T-helper 1 cell treated with Interleukin-12 subunit alpha and Interleukin-12 subunit beta and Interleukin-4 antibody, amounts not matched to agents 30 ng/mL and 1 ng/mL, for 36 hours (primary cell): Measurements from ENCODE around the gene FGD2. TPM values are rescaled to one million over a fixed set of nuclear protein-coding genes. Genes with fewer than 3 reads are reported as not detected.
"Not testable (repeated sequence)": the region's sequence is repeated elsewhere in the genome, so short reads cannot be mapped to it uniquely, and the experiment has no call there.

Experiments
- intact Hi-C: fragments of 100-400 bp; cut with micrococcal nuclease; formaldehyde crosslinking; loops from one replicate; pipeline ENCODE4 v1.15.1; 2024
- total RNA-seq: library from RNA; stranded (reverse); gene quantifications from 2 replicates; pipeline ENCODE4 v1.2.3, GENCODE V29; 2022

Gene FGD2
- total RNA-seq, 1 donor from 2014 or later = 5.6 TPM

DNA sequence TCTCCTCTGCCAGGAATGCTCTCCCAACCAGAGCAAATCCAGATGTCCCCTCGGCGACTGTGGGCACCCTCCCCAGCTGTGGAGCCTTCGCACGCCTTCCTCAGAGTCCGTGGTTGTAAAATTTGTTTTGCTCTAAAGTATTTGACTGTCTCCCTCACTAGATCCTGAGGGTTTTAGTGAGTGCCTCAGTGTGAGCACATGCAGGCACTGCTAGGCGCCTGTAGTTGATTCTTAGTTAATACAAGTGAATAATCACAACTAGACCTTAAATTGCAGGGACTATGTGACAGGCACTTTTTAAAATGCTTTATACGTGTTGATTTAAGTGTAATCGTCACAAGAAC lies 18.8 kb upstream of the FGD2 start:
- intact Hi-C loops = loop anchor here (1.0 to 10.0 kb wide), 9 partner anchors 32 to 1062 kb away; partner anchors contain the start of genes C6orf89, CMTR1, SRPK1 and STK38

DNA sequence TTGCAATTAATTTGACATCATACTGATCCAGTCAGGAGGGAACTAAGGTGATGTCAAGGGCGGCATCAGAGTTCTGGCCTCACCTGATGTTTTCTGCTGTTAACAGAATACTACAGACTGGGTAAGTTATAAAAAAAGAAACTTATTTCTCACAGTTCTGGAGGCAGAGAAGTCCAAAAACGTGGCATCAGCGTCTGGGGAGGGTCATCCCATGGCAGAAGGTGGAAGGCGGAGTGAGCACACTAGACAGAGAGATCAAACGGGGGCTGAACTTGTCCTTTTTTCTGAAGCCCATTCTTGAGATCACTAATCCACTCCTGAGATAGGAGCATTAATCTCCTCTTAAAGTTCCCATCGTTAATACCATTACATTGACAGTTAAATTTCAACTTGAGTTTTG lies 16.2 kb upstream of the FGD2 start:
- intact Hi-C loops = loop anchor here (5.0 to 10.0 kb wide), 4 partner anchors 304 to 1064 kb away; partner anchors contain the start of genes CMTR1, SRPK1 and STK38

DNA sequence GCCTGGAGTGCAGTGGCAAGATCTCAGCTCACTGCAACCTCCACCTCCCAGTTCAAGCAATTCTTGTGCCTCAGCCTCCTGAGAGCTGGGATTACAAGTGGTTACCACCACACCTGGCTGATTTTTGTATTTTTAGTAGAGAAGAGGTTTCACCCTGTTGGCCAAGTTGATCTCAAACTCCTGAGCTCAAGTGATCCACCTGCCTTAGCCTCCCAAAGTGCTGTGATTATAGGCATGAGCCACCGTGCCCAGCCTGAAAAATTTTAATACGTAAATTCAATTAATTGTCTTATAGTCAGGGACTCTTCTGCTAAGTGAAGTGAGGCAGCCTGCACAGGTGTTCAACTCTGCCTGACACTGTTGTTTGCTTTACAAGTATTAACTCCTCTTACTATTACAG lies 15.1 kb upstream of the FGD2 start:
- intact Hi-C loops = not testable (repeated sequence)

GRCh38 chr6:36997811-36998722 lies 7.4 kb upstream of the FGD2 start:
- intact Hi-C loops = no loop called here

GRCh38 chr6:36998723-36999038 lies 6.8 kb upstream of the FGD2 start:
- intact Hi-C loops = no loop called here

- intact Hi-C loops = no loop called here
Measured at GRCh38 chr6:36999061-36999750, 6.2 kb upstream of the FGD2 start.

DNA sequence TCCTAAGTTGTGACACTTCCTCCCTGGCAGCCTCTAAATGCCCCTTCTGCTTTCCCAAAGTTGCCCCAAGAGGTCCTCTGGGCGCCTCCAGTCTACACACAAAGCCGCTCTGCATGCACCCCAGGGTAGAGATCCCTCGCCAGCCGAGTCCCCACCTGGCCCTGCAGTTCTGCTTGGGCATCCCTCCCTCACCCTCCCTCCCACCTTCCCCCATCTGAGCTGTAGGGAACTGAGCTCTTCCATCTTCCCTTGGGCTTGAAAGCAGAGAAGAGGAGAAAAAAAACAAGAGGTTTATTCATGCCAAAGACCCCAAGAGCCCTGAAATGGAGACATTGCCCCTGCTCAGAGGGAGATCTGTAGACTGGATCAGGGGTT lies 5.7 kb upstream of the FGD2 start:
- intact Hi-C loops = no loop called here

DNA sequence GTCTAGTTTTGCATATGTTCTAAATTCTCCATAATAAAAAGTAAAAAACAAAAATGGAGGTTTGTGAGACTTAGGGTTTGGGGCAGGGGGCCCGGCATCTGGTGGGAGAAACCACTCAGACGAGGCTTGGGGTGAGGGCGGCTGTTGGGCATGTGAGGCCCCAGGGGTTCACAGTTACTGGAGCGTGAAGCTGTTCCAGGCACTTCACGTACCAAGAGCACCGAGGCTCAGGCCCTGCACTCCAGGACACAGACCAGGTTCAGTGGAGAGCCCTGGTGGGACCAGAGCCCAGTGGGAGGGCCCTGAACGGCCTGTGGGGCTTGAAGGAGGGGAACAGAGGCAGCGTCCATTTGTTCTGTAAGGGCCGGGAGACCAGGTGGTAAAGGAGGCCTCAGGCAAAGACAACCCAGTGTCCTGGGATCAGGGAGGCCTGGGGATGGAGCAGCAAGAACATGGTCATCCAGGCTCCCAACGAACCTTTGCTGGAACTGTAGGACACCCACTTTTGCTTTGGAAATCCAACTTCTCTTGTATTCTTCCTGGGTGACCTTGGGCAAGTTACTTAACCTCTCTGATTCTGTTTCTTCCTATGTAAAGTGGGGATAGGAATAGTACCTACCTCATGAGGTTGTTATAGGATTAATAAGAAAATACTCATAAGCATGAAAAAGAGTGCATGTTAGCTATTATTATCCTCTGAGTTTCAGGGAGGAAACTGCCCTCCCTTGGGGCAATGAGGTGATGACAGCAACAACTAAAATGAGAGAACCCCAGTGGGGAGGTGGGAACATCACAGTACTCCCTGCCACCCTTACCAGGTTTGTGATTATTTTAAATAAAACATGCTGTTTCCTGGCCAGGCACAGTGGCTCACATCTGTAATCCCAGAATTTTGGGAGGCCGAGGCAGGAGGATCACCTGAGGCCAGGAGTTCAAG lies 1.1 kb upstream of the FGD2 start:
- intact Hi-C loops = no loop called here

DNA sequence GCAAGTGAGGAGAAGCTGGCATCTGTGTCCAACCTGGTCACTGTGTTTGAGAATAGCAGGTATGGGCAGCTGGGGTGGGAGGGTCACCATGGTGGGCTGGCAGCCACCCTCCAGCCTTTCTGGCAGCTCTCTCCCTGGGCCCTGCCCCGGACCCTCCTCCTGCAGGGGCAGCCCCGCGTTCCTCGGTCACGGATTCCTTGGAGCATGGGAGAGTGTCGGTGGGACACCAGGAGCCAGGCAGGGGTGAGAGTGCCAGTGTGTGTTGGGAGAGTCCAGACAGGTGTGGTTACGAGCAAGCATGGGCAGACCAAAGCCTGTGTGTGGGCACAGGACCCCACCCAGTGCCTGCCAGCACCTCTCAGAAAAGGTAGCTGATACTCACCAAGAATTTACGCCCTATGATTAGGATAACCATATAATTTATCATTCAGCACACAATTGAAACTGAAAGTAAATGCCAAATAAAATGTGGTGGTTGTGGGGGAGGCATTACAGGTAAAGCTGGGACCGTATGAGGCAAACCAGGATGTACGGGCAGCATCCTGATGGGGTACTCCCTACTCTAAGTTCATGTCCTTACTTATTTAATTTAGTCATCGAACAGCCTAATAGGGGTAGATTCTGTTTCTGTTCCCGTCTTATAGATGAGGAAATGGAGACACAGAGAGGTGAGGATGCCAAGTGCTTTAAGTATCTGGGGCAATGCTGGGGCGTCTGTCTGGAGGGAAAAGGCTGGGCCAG lies 542 bp downstream of the FGD2 start:
- intact Hi-C loops = no loop called here

DNA sequence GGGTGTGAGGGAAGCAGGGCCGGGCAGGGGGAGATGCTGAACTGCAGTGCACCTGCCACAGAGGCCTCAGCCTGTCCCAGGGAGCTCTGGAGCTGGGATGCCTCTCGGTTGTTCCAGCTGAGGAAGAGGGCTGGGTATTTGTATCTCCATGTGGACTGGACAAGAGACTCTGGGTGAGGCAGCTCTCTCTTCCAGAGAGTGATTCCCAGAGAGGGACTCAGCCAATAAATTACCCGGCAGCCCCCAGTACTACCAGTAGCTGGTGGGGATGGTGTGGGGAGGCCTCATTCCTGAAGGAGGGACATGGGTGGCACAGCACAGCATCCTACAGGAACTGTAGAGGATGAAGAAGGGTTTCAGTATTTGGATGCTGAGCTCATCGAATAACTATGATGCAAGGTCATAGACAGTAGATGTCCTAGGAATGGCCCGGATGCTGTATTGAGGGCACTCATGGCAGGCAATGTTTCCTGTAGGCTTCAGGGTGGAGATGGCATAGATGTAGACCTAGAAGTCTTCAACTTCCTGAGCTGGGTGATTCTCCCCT lies 1.4 kb downstream of the FGD2 start:
- intact Hi-C loops = no loop called here

- intact Hi-C loops = no loop called here
Measured at GRCh38 chr6:37007340-37008043, 2.0 kb downstream of the FGD2 start.

GRCh38 chr6:37008484-37009465 lies 3.3 kb downstream of the FGD2 start:
- intact Hi-C loops = no loop called here

DNA sequence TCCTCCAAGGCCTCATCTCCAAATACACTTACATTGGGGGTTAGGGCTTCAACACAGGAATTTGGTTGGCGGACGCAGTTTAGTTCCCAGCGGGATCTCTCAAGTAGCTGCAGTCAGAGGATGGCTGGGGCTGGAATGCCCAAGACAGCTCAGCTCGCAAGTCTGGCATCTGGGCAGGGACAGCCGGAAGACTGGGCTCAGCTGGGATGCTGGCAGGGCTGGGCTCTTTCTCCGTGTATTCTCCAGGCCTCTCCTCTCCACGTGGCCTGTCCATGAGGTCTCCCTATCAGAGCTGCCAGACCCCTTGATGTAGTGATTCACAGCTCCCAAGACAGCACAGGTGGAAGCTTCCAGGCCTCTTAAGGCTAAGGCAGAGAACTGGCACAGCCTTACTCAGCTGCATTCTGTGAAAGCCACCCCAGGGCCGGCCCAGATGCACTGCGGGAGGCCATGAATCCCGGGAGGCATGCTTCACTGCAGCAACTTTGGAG lies 5.0 kb downstream of the FGD2 start:
- intact Hi-C loops = no loop called here

- intact Hi-C loops = no loop called here
Measured at GRCh38 chr6:37011656-37012378, 6.4 kb downstream of the FGD2 start.

- intact Hi-C loops = no loop called here
Measured at GRCh38 chr6:37013516-37014491, 8.3 kb downstream of the FGD2 start.

GRCh38 chr6:37014667-37015066 lies 9.2 kb downstream of the FGD2 start:
- intact Hi-C loops = no loop called here

- intact Hi-C loops = no loop called here
Measured at GRCh38 chr6:37015532-37015931, 10.1 kb downstream of the FGD2 start.
